GM12864 (cell line): ENCODE measurements around the gene ENG.

ENCODE experiments used
- DNase-seq: peaks from one replicate; pipeline ENCODE4 v3.0.0-alpha.2; 2011; ENCODE audit warnings: low read depth
- H3K4me3 ChIP-seq: 2 replicates; pipeline ENCODE4 v1.5.1; 2011; ENCODE audit warnings: mild to moderate bottlenecking, low read depth, low read length, control low read depth
- CTCF ChIP-seq: IDR thresholded peaks from 2 replicates; pipeline ENCODE4 v1.5.1; 2011; ENCODE audit warnings: low read depth, mild to moderate bottlenecking, moderate library complexity, low read length, control low read depth, inconsistent platforms; ENCODE audit errors: missing control alignments

Gene ENG

GRCh38 chr9:127862075-127863011 lies 7.9 kb upstream of the ENG start:
- no peak for TF ChIP-seq CTCF
- H3K4me3 ChIP-seq: no peak overlapping the region
- no peak for DNase-seq

DNA sequence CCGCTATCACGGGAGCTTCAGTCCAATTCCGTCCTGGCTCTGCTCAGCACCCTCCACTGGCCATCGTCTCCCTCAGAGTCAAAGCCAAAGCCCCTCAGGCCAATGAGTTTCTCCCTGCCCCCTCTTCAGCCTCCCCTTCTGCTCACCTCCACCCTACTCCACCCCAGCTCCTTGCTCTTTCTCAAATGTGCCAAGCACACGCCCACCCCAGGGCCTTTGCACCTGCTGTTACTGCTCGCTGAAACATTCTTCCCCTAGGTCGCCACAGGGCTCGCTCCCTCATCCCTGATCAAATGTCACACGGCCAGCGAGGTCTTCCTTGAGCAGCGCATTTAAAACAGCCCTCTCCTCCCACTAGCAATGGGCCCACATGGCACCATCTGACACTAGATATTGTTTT lies 6.3 kb upstream of the ENG start:
- no peak for DNase-seq
- H3K4me3 ChIP-seq: no peak overlapping the region
- TF ChIP-seq CTCF: no peak

- H3K4me3 ChIP-seq: no peak overlapping the region
- DNase-seq: no peak
- TF ChIP-seq CTCF: no peak
Observed at GRCh38 chr9:127860260-127860659, 5.8 kb upstream of the ENG start.

DNA sequence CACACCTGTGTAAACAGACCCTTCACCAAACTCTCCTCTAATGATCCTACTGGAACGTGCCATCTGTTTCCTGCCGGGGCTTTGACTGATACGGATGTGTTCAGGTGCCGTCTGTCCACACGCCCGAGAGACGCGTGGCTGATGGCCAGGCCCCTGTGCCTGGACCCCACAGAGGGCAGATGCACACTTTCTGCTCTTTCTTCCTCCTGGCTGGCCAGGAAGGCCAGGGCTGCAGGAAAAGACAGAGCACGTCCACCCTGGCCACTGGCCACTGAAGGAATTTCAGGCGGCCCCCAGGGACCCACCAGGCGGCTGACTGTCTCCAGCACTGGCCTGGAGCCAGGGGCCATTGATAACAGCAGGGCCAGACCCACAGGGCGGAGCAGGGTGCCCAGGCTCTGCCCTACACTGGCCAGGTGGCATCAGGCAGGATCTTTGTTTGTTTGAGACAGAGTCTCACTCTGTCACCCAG lies 3.6 kb upstream of the ENG start:
- TF ChIP-seq CTCF: no peak
- H3K4me3 ChIP-seq: no peak overlapping the region
- DNase-seq: no peak

DNA sequence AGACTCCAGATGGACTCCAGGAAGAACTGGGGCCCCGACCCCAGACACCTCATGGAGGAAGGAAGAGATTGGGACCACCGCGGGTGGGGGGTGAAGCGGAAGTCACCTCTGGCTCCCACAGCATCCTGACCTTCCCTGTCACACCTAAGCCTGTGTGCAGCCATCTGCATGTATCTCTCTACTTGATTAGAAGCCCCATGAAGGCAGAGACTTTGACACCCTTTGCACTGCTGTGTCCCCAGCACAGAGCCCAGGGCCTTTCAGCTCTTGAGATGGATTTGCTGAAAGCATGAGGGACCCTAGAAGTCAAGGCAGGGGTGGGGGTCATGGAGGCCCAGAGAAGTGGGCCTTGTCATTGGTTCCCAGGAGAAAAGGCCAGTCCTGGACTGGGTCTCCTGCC lies 2.8 kb upstream of the ENG start:
- no peak for TF ChIP-seq CTCF
- no peak overlapping the region for H3K4me3 ChIP-seq
- DNase-seq: no peak

GRCh38 chr9:127856729-127857116 lies 2.3 kb upstream of the ENG start:
- TF ChIP-seq CTCF: no peak
- H3K4me3 ChIP-seq: no peak overlapping the region
- no peak for DNase-seq
